ENCODE measurements around the gene GPRC5C.

Gene GPRC5C

DNA sequence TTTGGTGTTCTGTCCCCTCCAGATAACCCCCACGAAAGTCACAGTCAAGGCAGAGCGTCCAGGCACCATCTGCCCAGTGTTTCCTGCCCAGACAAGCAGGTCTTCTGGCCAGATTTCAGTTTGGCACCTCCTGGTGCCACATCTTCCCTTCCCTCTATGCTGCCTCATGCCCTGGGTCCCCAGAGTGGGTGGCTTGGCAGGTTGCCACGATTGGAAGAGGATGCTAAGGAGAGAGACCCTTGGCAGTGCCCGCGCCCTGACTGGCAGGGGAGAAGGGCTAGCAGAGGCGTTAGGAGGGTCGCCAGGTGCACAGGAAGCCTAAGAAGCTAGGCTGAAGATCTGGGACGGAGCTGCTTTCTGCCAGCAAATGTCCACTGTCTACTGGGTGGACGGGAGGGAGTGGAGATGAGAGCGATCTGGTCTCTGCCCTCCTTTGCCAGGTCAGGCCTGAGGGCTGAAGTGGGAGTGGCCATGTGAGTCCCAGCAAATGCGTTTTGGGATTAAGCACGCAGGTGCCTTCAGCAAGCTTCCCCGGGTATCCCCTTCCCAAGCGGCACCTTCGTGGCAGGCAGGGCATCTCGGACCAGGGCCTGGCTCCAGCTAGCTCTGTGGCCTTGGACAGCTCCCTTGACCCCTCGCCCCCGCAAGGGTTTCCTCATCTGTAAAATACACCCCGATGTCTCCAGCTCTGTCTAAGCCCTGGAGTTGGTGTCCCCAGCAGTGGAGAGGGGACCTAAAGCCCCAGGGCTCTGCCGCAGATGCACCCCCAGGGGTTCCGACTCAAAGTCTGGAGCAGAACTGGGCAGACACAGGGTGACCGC, 21.2 kb downstream of the GPRC5C start:
- DNase-seq (ENCODE audit: low spot score), result no peak

DNA sequence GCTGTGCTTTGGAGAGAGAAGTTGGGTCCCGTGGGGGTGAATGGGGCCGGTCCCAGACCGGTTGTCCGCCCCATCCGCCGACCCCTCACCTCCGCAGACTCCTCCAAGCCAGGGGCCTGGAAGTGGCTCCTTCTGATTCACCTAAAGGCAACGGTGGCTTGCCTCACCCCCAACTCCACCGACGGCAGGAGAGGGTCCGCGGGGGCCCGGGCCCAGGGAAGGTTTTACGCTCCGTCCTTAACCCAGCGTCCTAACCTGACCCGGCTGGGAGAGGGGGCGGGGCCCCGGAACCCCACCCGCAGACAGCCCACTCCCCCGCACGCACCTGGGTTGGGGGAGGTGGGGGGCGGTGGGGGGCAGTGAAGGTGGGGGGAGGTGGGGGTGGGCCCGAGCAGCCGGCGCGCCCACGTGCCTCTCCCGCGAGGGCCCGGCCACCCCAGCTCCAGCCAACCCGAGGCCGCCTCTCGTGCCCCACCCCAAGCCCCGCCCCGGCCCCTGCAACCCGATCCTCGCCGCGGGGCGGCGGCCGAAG, 21.8 kb downstream of the GPRC5C start:
- peak; percentile 80 for DNase-seq (ENCODE audit: low spot score)

DNA sequence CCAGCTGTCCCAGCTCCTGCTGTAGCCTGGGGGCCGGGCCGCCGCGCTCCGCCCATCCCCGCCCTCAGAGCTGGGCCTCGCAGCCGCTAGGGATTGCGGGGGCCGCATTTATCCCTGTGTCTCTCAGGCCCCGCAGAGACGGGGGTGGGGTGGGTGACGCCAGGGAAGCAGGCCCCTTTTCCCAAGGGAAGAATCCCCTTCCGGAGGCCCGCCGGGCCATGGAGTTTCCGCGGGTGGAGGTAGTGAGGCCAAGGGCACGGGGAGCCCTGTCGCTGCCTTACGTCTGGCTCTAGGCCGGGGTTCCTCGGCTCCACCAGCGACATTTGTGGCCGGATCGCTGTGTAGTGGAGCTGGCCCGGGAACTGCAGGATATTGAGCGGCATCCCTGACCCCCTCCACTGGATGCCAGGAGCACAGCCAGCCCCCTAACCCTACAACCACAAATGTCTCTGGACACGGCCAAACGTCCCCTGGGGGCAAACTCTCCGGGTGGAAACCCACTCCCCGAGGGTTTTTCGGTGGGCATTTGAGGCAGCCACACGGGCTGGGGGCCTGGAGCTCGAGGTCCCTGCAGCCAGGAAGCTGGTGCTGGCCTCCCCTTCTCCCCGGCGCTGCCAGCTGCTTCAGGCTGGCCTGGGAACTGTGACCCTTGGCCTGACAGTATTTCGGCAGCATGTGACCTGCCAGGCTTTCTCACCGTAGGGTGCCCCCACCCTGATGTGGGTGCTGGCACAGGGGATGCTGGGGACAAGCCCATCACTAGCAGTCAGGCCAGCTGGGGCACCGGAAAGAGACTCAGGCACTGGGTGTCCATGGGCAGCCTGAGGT, 22.5 kb downstream of the GPRC5C start:
- DNase-seq (ENCODE audit: low spot score), result no peak

DNA sequence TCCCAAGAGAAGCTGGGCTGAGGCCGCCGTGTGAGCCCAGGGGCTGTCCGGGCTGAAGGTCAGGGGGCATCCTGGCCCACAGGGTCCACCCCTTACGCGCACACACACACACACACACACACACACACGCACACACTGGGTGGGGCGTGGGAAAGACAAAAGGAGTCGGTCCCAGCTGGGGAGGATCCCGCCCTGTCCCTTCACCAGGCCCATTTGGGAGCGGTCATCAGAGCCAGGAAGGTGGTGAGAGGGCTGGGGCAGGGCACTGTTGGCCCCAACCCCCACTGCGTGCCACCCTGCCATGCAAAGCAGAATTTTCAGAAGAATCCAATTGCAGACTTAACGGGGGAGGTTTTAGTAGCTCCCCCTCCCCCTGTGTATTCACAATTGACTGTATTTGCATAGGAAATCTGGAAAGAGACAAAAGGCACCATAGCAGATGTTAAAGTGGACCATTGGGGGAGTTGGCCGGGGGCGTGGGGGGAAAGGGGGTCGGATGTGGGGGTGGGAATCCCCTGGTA, 23.2 kb downstream of the GPRC5C start:
- peak; percentile 30 for DNase-seq (ENCODE audit: low spot score)

DNA sequence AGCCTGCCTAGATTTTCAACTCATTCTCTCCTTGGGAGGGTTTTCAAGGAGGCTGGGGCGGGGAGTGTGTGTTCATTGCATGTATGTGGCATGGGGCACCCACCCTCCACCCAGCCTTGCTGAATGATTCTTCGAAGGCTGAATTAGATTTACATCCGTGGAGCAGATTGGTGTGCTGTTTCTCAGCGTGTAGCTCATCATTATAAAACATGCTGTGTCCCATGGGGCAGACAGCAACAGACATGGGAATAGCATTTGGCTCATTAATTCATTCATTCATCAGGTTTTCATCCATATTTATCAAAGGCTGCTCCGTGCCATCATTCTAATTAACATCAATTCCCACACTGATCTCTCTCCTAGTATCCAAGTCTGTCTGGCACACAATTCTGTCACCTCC, 23.9 kb downstream of the GPRC5C start:
- no peak for DNase-seq (ENCODE audit: low spot score)

DNA sequence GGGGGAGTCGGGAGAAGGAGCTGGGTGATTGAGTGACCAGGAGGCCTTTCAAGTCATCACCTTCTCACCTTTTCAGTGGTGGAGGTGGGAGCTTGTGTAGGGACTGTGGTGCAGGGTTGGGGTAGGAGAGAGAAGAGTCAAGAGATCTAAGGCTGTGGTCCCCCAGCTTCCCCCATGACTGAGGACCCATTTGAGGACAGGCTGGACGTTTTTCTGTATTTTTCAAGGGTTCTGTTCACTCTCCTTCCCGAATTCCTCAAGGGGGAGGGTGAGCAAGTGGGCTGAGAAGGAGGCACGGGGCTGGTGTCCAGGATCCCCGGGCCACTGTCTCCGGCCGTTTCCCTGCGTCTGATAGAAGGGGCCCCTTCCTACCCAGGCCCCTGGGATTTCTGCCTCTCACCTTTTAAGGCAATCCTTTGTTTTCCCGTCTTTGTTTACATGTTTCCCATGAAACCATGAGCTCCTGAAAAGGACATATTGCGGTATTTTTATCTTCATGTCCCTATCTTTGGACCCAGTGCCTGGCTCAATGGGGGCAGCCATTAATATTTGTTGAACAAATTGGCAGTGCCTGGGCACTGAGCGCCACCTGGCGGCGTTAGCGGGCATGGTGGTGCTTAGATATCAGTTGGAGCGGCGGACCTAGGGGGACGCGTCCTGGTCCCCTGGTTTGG, 25.4 kb downstream of the GPRC5C start:
- DNase-seq (ENCODE audit: low spot score), result peak; percentile 78

DNA sequence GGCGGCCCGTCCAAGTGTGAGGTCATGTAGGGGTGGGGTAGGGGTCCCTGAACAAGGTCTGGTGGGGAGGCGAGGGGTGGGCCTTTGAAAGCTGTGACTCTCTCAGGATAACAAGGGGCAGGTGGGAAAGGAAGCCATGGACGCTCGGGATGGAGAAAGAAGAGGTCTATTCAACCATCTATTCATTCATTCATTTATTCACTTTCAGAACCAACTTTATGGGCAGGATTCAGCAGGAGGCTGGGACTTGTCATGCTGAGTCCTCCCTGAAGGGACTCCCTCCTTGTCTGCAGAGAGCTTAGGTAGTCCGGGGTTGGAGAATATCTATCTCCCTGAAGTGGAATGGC, 25.9 kb downstream of the GPRC5C start:
- DNase-seq (ENCODE audit: low spot score), result no peak

DNA sequence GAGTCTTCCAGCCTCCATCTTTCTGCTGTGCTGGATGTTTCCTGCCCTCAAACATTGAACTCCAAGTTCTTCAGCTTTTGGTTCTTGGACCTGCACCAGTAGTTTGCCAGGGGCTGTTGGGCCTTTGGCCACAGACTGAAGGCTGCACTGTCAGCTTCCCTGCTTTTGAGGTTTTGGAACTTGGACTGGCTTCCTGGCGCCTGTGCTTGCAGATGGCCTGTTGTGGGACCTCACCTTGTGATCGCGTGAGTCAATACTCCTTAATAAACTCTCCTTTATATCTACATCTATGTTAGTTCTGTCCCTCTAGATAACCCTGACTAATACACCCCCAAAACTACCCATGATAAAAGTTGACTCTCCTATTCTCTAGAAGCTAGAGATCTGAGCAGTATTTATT, 26.9 kb downstream of the GPRC5C start:
- DNase-seq (ENCODE audit: low spot score), result no peak

DNA sequence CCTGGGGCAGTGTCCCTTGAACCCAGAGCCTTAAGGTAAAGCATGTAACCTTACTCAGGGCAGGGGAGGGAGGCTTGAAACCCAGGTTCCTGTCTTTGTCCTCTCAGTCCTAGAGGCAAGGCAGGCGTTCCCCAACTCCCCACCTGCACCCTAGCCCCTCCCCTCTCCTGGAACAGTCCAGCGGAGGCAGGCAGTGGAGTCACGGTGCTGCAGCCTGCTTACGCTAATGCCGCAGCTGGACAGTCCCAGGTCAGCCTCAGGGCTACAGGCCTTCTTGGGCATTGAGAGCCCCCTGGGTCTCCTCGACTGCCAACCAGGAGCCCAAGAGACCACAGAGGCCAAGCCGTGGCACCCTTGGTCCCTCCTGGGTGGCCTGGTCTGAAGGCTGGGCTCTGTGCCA, 27.7 kb downstream of the GPRC5C start:
- DNase-seq (ENCODE audit: low spot score), result no peak

DNA sequence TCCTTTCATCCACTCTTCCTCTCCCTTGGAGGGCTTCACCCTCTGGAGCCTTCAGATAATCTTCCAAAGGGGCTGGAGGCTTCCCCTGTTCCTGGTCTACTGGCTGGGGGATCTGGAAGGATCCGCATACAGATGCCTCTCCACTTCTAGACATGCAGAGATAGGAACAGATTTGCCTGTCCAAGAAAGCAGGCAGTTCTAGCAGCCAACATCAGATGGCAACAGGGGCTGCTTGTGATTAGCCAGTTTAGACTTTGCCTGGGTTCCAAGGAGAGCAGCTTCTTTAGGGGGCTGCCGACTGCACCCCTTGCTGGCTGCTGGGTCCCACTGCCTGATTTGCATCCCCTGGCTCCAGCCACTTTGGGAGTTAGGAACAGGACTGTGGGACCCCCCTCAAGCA, 28.4 kb downstream of the GPRC5C start:
- no peak for DNase-seq (ENCODE audit: low spot score)

DNA sequence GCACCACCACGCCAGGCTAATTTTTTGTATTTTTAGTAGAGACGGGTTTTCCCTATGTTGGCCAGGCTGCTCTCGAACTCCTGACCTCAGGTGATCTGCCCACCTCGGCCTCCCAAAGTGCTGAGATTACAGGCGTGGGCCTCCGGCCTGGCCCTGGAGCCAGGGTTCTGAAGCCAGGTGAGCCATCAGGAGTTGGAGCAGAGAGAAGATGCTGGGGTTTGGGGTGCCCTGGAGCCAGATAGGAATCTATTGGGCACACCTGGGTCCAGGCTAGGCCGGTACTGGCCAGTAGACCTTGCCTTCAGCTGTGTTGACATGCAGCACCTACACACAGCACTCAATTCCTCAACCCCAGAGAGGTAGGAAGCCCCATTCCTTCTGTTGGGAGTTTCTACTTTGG, 29.1 kb downstream of the GPRC5C start:
- no peak for DNase-seq (ENCODE audit: low spot score)

DNA sequence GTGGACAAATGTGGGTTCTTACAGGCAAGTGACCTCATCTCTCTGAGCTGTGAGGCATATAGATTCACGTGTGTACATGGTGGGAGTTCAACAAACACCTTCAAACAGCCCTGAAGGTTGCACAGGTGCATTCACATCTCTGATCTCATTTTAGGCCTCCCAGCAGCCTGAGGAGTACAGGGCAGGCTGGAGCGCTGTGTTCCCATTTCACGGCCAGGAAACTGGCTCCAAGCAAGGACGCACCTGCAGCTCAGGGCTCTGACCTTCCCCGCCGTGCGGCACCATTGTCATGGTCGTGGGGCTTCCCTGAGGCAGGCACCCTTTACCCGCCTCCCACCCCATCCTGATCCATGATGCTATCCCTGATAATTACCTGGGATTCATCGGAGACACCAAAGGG, 29.7 kb downstream of the GPRC5C start:
- DNase-seq (ENCODE audit: low spot score), result no peak

DNA sequence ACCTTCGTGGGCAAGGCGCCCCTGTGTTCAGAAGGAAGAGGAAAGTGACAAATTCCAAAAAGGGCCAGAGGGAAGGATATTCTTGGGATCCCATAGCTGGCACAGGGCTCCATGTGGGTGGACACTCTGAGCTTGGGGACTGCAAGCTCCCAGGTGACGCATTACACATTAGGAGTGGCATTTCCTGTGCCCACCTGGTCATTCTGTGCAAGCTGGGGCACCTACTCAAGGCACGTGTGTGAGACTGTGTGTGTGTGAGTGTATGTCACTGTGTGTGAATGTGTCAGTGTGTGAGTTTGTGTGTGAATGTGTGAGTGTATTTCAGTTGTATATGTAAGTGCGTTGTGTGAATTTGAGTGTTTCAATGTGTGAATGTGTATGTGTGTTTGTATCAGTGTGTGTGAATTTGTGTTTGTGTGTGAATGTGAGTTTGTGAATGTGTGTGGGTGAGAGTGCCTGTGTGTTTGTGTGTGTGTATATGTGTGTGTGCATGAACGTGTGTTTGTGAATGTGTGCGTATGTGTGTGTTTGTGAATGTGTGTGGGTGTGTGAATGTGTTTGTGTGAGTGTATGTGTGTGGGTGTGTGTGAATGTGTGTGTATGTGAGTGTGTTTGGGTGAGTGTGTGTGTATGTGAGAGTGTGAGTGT, 33.0 kb downstream of the GPRC5C start:
- no peak for DNase-seq (ENCODE audit: low spot score)

DNA sequence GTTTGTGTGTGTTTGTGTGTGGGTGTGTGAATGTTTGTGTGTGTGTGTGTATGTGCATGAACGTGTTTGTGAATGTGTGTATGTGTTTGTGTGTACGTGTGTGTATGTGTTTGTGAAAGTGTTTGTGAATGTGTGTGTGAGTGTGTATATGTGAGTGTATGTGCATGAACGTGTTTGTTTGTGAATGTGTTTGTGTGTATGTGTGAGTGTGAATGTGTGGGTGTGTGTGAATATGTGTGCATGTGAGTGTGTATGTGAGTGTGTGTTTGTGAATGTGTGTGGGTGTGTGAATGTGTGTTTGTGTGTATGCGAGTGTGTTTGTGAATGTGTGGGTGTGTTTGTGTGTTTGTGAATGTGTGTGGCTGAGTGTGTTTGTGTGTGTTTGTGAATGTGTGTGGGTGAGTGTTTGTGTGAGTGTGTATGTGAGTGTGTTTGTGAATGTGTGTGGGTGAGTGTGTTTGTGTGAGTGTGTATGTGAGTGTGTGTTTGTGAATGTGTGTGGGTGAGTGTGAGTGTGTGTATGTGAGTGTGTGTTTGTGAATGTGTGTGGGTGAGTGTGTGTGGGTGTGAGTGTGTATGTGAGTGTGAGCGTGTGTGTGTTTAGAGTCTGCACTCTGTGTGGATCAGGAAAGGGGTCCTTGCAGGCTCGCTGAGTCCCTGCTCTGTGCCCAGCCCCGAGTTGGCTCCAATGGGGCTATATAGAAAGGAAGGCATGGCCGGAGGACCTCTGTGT, 33.7 kb downstream of the GPRC5C start:
- no peak for DNase-seq (ENCODE audit: low spot score)

DNA sequence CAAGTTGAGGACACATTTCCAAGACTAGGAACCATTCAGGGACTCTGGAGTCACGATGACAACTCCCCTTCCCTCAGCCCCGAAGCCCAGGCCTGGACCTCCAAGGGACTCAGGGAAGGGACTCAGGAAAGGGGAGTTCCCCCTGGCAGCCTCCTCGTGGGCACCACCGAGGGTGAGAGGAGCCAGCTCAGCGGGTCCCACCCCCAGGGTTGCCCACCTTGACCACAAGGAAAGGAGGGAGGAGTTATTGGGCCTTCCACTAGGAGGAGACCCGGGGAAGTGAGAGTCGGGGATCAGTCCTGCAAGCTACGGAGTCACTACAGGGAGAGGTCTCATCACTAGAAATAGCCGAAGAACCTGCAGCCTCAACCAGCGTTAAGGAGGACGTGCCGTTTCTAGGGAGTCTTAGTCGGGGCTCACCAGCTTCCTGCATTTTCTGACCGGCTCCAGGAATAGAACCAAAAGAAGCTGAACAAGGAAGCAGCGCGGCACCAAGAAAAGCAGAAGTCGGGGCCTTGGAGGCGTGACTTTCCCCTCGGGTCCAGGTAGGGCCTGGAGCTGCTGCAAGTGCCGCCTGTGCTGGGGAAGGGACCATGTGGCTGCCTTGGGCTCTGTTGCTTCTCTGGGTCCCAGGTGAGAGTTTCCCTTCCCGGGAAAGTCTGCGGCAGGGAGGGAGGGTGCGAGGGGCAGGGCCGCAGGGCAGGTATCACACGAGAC, 34.4 kb downstream of the GPRC5C start, which contains the start of gene CD300A:
Gene CD300A, plus strand, starts transcription at position 524 of the 717 bp plus-strand sequence. Its CDS starts 70 bp downstream, at position 594.
- DNase-seq (ENCODE audit: low spot score), result no peak

DNA sequence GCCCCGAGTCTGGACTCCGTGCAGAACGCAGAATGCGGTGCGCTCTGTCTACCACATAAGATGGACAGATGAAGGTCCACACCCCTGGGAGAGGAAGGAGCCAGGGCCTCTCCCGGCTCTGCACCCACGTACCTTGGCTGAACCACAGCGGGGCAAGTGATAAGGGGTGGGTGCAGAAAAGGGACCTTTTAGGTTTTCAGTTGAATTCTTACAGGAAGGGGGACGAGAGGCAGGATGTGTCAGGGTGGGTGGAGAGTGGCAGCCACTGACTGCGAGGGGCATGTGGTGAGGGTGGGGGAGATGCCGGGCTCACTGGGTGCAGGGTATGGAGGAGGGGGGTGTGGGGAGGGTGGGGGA, 34.9 kb downstream of the GPRC5C start:
- no peak for DNase-seq (ENCODE audit: low spot score)

DNA sequence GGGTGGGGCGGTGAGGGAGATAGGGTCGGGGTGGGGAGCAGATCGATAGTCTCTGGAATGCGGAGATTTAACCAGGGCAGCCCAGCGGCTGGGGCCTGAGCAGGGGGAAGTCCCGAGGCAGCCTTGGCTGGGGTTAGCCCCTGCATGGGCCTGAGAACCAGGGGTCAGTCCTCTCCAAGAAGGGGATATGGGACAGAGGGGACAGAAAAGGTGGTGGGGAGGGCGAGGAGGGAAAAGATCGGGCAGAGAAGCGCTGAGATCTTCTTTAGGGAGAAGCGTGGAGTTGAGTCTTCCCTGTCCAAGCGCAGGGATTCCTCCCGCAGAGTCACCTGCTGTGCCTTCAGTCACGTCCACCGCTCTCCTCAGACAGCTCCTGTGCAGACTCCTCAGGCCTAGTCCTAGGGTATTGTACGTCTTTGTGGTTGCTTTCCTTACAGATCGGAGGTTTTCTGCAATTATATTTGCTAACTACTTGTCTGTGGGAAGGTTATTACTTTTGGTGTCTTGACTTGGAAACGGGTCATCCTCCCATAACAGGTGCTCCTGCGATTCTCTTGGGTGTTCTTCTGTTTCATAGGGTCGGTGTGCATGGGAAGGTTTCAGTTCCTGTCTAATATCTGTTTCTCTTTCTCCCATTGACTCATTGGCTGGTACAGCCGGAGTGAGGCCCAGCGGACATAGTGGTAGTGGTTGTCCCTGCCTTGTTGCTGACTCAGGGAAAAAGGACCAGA, 35.5 kb downstream of the GPRC5C start:
- DNase-seq (ENCODE audit: low spot score), result peak; percentile 32

DNA sequence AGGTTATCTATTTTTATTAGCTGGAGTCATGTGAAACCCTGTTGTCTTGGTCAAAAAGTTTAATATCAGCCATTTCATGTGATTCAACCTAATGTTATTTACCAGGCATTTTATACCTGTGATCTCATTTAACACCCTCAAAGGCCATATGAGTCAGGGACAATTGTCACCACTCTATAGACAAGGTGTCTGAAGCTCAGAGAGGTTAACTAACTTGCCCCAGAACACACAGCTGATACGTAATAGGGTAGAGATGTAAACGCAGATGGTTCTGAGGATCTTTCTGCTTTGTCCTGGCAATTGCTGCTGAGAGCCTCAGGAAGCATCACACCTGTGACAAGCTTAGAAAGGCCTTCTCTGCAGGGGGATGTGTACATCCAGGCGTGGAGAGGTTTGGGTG, 39.5 kb downstream of the GPRC5C start:
- no peak for DNase-seq (ENCODE audit: low spot score)

DNA sequence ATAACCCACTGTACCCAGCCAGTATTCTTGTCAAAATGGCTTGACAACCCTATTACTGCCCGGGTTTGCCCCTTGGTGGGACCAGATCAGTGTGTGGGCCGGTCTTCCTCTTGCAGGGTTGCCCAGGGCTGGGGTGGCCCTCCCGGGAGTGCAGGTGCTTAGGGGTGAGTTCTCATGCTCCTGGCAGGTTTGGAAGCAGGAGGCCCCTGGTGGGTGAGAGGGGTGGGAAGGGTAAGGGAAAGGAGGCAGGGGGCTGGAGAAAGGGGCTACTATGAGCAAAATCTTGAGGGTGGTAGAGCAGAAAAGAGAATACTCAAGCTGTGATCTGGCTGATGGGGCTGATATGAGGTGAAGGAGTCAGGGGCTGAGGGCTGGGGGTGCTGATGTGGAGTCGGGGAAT, 41.0 kb downstream of the GPRC5C start:
- DNase-seq (ENCODE audit: low spot score), result no peak

DNA sequence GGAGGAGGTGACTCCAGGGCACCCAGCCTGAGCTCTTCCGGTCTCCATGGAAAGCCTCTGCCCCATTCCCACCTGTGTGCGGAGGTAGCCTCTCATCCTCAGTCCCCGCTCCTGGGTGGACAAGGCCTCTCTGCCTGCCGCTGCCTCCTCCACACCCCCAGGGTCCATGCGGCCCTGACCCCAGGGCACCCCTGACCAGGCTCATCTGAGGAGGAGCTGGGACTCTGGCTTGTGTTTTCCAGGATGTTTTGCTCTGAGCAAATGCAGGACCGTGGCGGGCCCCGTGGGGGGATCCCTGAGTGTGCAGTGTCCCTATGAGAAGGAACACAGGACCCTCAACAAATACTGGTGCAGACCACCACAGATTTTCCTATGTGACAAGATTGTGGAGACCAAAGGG, 41.4 kb downstream of the GPRC5C start:
- no peak for DNase-seq (ENCODE audit: low spot score)

Measured in NAMALWA (cell line).